GM21528 (cell line): ENCODE measurements around the gene APCDD1L.
"Not testable (repeated sequence)": the region's sequence is repeated elsewhere in the genome, so short reads cannot be mapped to it uniquely, and the experiment has no call there.

ENCODE experiments used
- ATAC-seq: cut with Tn5 transposase; IDR thresholded peaks from one replicate; pipeline ENCODE4 v1.9.1; 2021; ENCODE audit warnings: mild to moderate bottlenecking, moderate library complexity; ENCODE audit not compliant: unreplicated experiment, low FRiP score

Gene APCDD1L

GRCh38 chr20:58446960-58447265, 68.3 kb downstream of the APCDD1L start:
- no peak for ATAC-seq

GRCh38 chr20:58446264-58446959, 68.8 kb downstream of the APCDD1L start:
- no peak for ATAC-seq

GRCh38 chr20:58444746-58445255, 70.4 kb downstream of the APCDD1L start:
- ATAC-seq, result no peak

GRCh38 chr20:58441723-58442122, 73.5 kb downstream of the APCDD1L start:
- ATAC-seq, result no peak

GRCh38 chr20:58440021-58440767, 75.0 kb downstream of the APCDD1L start:
- ATAC-seq, result no peak

- ATAC-seq, result no peak
These were observed 76.0 kb downstream of the APCDD1L start for GRCh38 chr20:58438970-58439808.

GRCh38 chr20:58436868-58437645, 78.1 kb downstream of the APCDD1L start:
- ATAC-seq, result no peak

GRCh38 chr20:58435237-58435636, 80.0 kb downstream of the APCDD1L start:
- ATAC-seq, result no peak

GRCh38 chr20:58434326-58434725, 80.9 kb downstream of the APCDD1L start:
- no peak for ATAC-seq

- ATAC-seq, result no peak
These were observed 81.4 kb downstream of the APCDD1L start for GRCh38 chr20:58433759-58434158.

GRCh38 chr20:58433029-58433647, 82.1 kb downstream of the APCDD1L start:
- no peak for ATAC-seq

- ATAC-seq, result no peak
These were observed 82.8 kb downstream of the APCDD1L start for GRCh38 chr20:58432186-58432954.

GRCh38 chr20:58431134-58431533, 84.1 kb downstream of the APCDD1L start:
- ATAC-seq, result no peak

- ATAC-seq, result no peak
These were observed 85.9 kb downstream of the APCDD1L start for GRCh38 chr20:58429303-58429702.

- no peak for ATAC-seq
These were observed 86.8 kb downstream of the APCDD1L start for GRCh38 chr20:58428364-58428763.

- not testable (repeated sequence) for ATAC-seq
These were observed 87.6 kb downstream of the APCDD1L start for GRCh38 chr20:58427571-58427970.

GRCh38 chr20:58424218-58424969, 90.8 kb downstream of the APCDD1L start:
- ATAC-seq, result no peak

- ATAC-seq, result no peak
These were observed 93.7 kb downstream of the APCDD1L start for GRCh38 chr20:58421497-58421850.
